Activated CD8-positive, alpha-beta T cell treated with anti-CD3 and anti-CD28 coated beads, Interleukin-2, amount 10 ng/mL, durations not matched to agents 7 days and 5 days (primary cell): ENCODE measurements around the gene ITK. TPM values are rescaled to one million over a fixed set of nuclear protein-coding genes. Genes with fewer than 3 reads are reported as not detected.
"Not testable (repeated sequence)": the region's sequence is repeated elsewhere in the genome, so short reads cannot be mapped to it uniquely, and the experiment has no call there.

Experiments
- ATAC-seq: fragments of 150-1000 bp; cut with Tn5 transposase; one replicate; pipeline ENCODE4 v1.10.0; 2021; ENCODE audit warnings: moderate library complexity
- CTCF ChIA-PET: fragments of 350-600 bp; sonication (Branson Sonifier 250); formaldehyde crosslinking; loops from one replicate; lab custom pipeline; 2021; ENCODE audit warnings: antibody characterized with exemption; lab: Charles Lee
- POLR2A ChIA-PET: fragments of 350-600 bp; sonication (Branson Sonifier 250); formaldehyde crosslinking; loops from one replicate; lab custom pipeline; 2021; ENCODE audit warnings: antibody characterized with exemption; lab: Charles Lee
- DNase-seq: peaks from one replicate; pipeline ENCODE4 v3.0.0-alpha.2; 2020
- H3K27ac Mint-ChIP-seq: one replicate; pipeline ENCODE4 v1.8.0; 2021; ENCODE audit warnings: mild to moderate bottlenecking, mixed read lengths
- H3K27me3 Mint-ChIP-seq: one replicate; pipeline ENCODE4 v1.8.0; 2021; ENCODE audit warnings: low read depth, mixed read lengths
- H3K36me3 Mint-ChIP-seq: one replicate; pipeline ENCODE4 v1.8.0; 2021; ENCODE audit warnings: low read depth, mixed read lengths
- H3K4me1 Mint-ChIP-seq: one replicate; pipeline ENCODE4 v1.8.0; 2021; ENCODE audit warnings: low read depth, mixed read lengths
- H3K4me3 Mint-ChIP-seq: one replicate; pipeline ENCODE4 v1.8.0; 2021; ENCODE audit warnings: mild to moderate bottlenecking, mixed read lengths
- H3K9me3 Mint-ChIP-seq: one replicate; pipeline ENCODE4 v1.8.0; 2022; ENCODE audit warnings: mixed read lengths; ENCODE audit not compliant: insufficient read depth
- total RNA-seq, 2 experiments: library from RNA; stranded (reverse); gene quantifications; one replicate each; pipeline ENCODE4 v1.2.3, GENCODE V29; 2021

The ITK gene
- total RNA-seq, 2 experiments from 2014 or later = 254 to 263 TPM

DNA sequence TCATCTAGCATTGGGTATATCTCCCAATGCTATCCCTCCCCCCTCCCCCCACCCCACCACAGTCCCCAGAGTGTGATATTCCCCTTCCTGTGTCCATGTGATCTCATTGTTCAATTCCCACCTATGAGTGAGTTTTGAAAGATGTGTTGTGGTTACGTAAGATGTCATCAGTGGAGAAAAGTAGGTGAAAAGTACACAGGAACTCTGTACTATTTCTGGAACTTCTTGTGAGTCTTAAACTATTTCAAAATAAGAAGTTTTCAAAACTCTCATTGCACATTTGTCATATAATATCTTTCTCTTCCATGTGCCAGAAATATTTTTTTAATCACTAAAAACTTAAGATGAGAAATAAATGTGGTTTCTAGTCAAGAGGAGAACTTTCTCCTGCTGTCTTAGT is 30.0 kb downstream of the ITK start:
- H3K36me3 Mint-ChIP-seq = peaks cover 95% of the 10 kb centered on the region
- POLR2A ChIA-PET = interaction anchor here (1.6 kb wide), 1 partner anchor 43 kb away, joined by 3 read pairs; no protein-coding TSS in a partner anchor
- H3K27me3 Mint-ChIP-seq, ATAC-seq, H3K9me3 Mint-ChIP-seq, DNase-seq: not testable (repeated sequence)
- H3K27ac Mint-ChIP-seq = peak overlapping the region; percentile 81
- H3K4me3 Mint-ChIP-seq = peak overlapping the region; percentile 45
- peaks cover 93% of the 10 kb centered on the region for H3K4me1 Mint-ChIP-seq
- CTCF ChIA-PET = interaction anchor here (1.4 kb wide), 1 partner anchor 12 kb away, joined by 3 read pairs; no protein-coding TSS in a partner anchor

- POLR2A ChIA-PET = interaction anchor here (0.9 to 11.1 kb wide), 6 partner anchors 9 to 45 kb away, joined by 3 to 148 read pairs (median 4); no protein-coding TSS in a partner anchor
- peak overlapping the region; percentile 85 for H3K27ac Mint-ChIP-seq
Measured at GRCh38 chr5:157212307-157212706, 31.7 kb downstream of the ITK start.

GRCh38 chr5:157213527-157214243 is 33.0 kb downstream of the ITK start:
- ChIA-PET POLR2A (interaction anchor here (1.1 to 11.1 kb wide), 3 partner anchors 10 to 33 kb away, joined by 4 to 148 read pairs (median 34); partner anchors contain the start of gene ITK), CTCF (interaction anchor here (1.1 to 1.9 kb wide), 3 partner anchors 10 to 65 kb away, joined by 3 to 17 read pairs (median 5); no protein-coding TSS in a partner anchor)
- Mint-ChIP-seq H3K9me3 (no peaks in the 10 kb centered on the region), H3K27ac (peak overlapping the region; percentile 85), H3K27me3 (no peaks in the 10 kb centered on the region), H3K36me3 (peaks cover 96% of the 10 kb centered on the region), H3K4me3 (peak overlapping the region; percentile 29), H3K4me1 (peaks cover 97% of the 10 kb centered on the region)
- peak; percentile 21 for ATAC-seq
- no peak for DNase-seq

More at GRCh38 chr5:157212307-157212706, 31.7 kb downstream of the ITK start:
- DNase-seq (no peak), ATAC-seq (no peak)
- no peaks in the 10 kb centered on the region for H3K9me3 Mint-ChIP-seq
- CTCF ChIA-PET = interaction anchor here (0.7 to 1.4 kb wide), 7 partner anchors 9 to 63 kb away, joined by 3 to 6 read pairs (median 4); partner anchors contain the start of gene ITK
- no peaks in the 10 kb centered on the region for H3K27me3 Mint-ChIP-seq
- H3K36me3 Mint-ChIP-seq = peaks cover 96% of the 10 kb centered on the region
- peaks cover 96% of the 10 kb centered on the region for H3K4me1 Mint-ChIP-seq
- H3K4me3 Mint-ChIP-seq = no peak overlapping the region

- H3K27ac Mint-ChIP-seq = peak overlapping the region; percentile 85
- H3K4me1 Mint-ChIP-seq = peaks cover 97% of the 10 kb centered on the region
- DNase-seq (no peak), ATAC-seq (no peak)
- no peaks in the 10 kb centered on the region for H3K27me3 Mint-ChIP-seq
- H3K9me3 Mint-ChIP-seq = no peaks in the 10 kb centered on the region
- POLR2A ChIA-PET = interaction anchor here (1.1 to 11.1 kb wide), 5 partner anchors 11 to 58 kb away, joined by 3 to 148 read pairs (median 9); partner anchors contain the start of gene ITK
- H3K36me3 Mint-ChIP-seq = peaks cover 97% of the 10 kb centered on the region
- H3K4me3 Mint-ChIP-seq = peak overlapping the region; percentile 54
- CTCF ChIA-PET = interaction anchor here (1.1 to 1.9 kb wide), 3 partner anchors 11 to 65 kb away, joined by 3 to 17 read pairs (median 5); no protein-coding TSS in a partner anchor
Measured at GRCh38 chr5:157214415-157214814, 33.8 kb downstream of the ITK start.

- Mint-ChIP-seq H3K4me1 (peaks cover 97% of the 10 kb centered on the region), H3K4me3 (peak overlapping the region; percentile 54), H3K27me3 (no peaks in the 10 kb centered on the region), H3K9me3 (no peaks in the 10 kb centered on the region), H3K36me3 (peaks cover 97% of the 10 kb centered on the region), H3K27ac (peak overlapping the region; percentile 85)
- DNase-seq (peak; percentile 70), ATAC-seq (peak; percentile 41)
- POLR2A ChIA-PET = interaction anchor here (1.1 to 11.1 kb wide), 9 partner anchors 9 to 72 kb away, joined by 3 to 148 read pairs (median 4); partner anchors contain the start of genes ITK and MED7
- CTCF ChIA-PET = interaction anchor here (1.0 to 3.6 kb wide), 7 partner anchors 11 to 66 kb away, joined by 3 to 17 read pairs (median 5); no protein-coding TSS in a partner anchor
Measured at GRCh38 chr5:157214861-157215513, 34.3 kb downstream of the ITK start.

DNA sequence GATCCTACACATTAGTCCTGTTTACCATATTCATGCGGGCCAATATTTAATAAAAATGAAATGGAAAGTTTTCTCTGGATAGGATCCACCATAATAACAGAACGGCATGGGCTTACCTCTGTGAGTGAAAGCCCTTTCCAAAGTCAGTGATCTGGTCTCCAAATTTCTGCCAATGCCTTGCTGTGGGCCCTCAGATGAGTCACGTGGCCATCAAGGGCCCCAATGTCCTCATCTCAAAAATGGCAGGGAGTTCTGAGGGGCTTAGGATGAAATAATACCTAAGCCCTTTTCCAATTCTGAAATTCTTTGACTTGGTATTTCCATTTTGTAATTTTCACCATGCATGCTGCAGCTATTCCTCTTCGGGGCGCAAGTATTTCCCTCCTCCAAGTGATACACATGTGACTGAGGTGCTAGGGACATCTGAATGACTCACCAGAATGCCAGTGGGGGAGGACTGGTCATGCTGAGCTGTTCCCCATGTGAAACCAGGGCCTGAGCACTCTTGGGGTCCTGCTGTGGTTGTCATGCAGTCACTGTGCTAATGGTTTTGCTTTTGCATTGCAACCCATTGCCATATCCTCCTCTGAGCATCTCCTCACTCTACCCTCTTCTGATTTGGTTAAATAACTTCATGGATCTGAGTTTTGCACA is 35.0 kb downstream of the ITK start:
- H3K27me3 Mint-ChIP-seq = no peaks in the 10 kb centered on the region
- ChIA-PET CTCF (interaction anchor here (0.9 to 3.6 kb wide), 8 partner anchors 12 to 66 kb away, joined by 3 to 17 read pairs (median 4); no protein-coding TSS in a partner anchor), POLR2A (interaction anchor here (1.1 to 11.1 kb wide), 10 partner anchors 10 to 73 kb away, joined by 3 to 148 read pairs (median 5); partner anchors contain the start of genes ITK and MED7)
- H3K36me3 Mint-ChIP-seq = peaks cover 99% of the 10 kb centered on the region
- H3K4me3 Mint-ChIP-seq = peak overlapping the region; percentile 54
- no peaks in the 10 kb centered on the region for H3K9me3 Mint-ChIP-seq
- H3K27ac Mint-ChIP-seq = peak overlapping the region; percentile 85
- no peak for DNase-seq
- ATAC-seq = peak; percentile 8
- peaks cover 99% of the 10 kb centered on the region for H3K4me1 Mint-ChIP-seq

GRCh38 chr5:157216391-157217142 is 35.9 kb downstream of the ITK start:
- H3K4me3 Mint-ChIP-seq = peak overlapping the region; percentile 68
- ChIA-PET POLR2A (interaction anchor here (0.6 to 11.1 kb wide), 21 partner anchors 8 to 74 kb away, joined by 3 to 148 read pairs (median 5); partner anchors contain the start of genes ITK and MED7), CTCF (interaction anchor here (0.7 to 4.4 kb wide), 19 partner anchors 13 to 96 kb away, joined by 3 to 24 read pairs (median 4); partner anchors contain the start of gene ITK)
- peaks cover 96% of the 10 kb centered on the region for H3K4me1 Mint-ChIP-seq
- H3K27ac Mint-ChIP-seq = peak overlapping the region; percentile 85
- DNase-seq = peak; percentile 20
- no peak for ATAC-seq
- peaks cover 96% of the 10 kb centered on the region for H3K36me3 Mint-ChIP-seq
- no peaks in the 10 kb centered on the region for H3K27me3 Mint-ChIP-seq
- H3K9me3 Mint-ChIP-seq = no peaks in the 10 kb centered on the region

DNA sequence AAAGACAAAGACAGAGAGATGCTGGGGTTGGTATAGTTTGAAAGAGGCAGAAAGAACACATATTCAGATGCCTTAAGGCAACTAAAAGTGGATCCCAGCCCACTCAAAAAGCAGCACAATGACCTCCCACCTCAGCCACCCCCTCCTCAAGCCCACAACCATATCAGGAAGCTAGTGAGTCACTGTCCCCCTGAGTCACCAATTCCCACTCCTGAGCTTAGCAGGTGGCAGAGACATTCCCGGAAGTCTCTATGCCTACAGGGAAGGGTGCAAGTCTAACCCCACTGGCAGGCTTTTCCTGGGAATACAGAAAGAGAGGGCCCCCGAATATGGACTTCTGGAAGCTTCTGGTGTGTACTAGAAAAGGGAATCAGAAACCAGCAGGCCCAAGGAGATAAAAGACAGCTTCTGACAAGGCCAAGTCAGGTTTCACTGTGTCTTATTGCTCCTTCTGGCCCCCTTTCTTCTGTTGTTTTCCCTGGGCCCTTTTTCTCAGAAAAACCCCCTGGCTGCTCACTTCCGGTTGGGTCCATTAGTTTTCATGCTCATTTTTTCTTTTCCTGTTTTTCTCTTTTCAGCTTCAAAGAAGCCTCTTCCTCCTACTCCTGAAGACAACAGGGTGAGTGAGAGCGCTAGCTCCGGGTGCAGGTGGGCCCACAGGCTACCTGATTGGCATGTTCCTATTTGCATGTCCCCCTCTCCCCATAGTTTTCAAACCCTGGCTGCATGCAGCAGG is 36.8 kb downstream of the ITK start:
- Mint-ChIP-seq H3K27ac (peak overlapping the region; percentile 85), H3K36me3 (peaks cover 96% of the 10 kb centered on the region), H3K9me3 (no peaks in the 10 kb centered on the region), H3K27me3 (no peaks in the 10 kb centered on the region), H3K4me1 (peaks cover 96% of the 10 kb centered on the region), H3K4me3 (peak overlapping the region; percentile 68)
- DNase-seq = peak; percentile 72
- POLR2A ChIA-PET = interaction anchor here (0.7 to 11.1 kb wide), 20 partner anchors 9 to 75 kb away, joined by 3 to 148 read pairs (median 5); partner anchors contain the start of genes ITK and MED7
- ATAC-seq = peak; percentile 14
- CTCF ChIA-PET = interaction anchor here (0.7 to 4.4 kb wide), 19 partner anchors 10 to 95 kb away, joined by 3 to 24 read pairs (median 4); partner anchors contain the start of gene ITK

DNA sequence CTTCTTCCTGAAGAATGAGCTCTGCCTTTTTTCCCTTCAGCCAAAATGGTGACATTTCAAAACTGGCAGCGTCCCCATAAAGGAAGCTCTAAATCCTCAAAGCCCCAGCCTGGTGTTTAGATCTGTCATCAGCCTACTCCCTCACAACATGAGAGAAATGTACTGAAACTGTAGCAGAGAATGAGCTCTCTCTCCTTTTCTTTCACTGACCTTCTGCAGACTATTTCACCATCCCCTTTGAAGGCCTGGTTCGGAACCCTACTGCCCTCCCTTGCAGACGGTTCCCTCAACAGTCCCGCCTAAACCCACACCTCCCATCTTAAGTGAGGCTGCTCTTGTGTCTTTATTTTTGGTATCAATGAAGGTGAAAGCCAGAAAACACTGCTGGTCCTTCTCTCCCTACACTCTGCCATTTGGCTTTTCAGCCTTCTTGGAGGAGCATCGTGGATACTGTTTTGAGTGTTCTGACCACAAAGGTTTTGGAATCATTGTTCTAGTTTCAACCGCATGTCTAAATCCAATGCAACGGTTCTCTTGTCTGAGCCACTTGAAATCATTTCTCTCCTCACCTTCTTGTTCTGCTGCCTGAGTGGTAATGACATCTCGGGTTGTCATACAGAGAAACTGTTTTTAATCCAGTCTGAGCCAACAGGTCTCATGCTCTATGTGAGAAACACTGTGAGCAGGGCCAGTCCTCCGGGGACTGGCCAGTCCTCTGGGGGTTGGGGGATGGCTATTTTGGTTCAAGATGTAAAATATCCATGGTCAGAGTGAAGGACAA is 39.0 kb downstream of the ITK start:
- peaks cover 93% of the 10 kb centered on the region for H3K36me3 Mint-ChIP-seq
- CTCF ChIA-PET = interaction anchor here (0.9 to 4.4 kb wide), 3 partner anchors 16 to 70 kb away, joined by 3 to 24 read pairs (median 4); no protein-coding TSS in a partner anchor
- peak overlapping the region; percentile 39 for H3K4me3 Mint-ChIP-seq
- ATAC-seq (no peak), DNase-seq (peak; percentile 21)
- peak overlapping the region; percentile 90 for H3K27ac Mint-ChIP-seq
- H3K4me1 Mint-ChIP-seq = peaks cover 94% of the 10 kb centered on the region
- POLR2A ChIA-PET = interaction anchor here (0.7 to 11.1 kb wide), 3 partner anchors 15 to 53 kb away, joined by 3 to 148 read pairs (median 17); no protein-coding TSS in a partner anchor
- no peaks in the 10 kb centered on the region for H3K27me3 Mint-ChIP-seq
- H3K9me3 Mint-ChIP-seq = no peaks in the 10 kb centered on the region
